Neural cell (in vitro differentiated cells): ENCODE results near the gene KLHL17. TPM values are rescaled to one million over a fixed set of nuclear protein-coding genes. Genes with fewer than 3 reads are reported as not detected.
"Not testable (repeated sequence)": the region's sequence is repeated elsewhere in the genome, so short reads cannot be mapped to it uniquely, and the experiment has no call there.

Experiments
- H2AFZ ChIP-seq: fragments of 200-600, 300-800 bp; sonication (generic), shearing (Covaris generic); 2 replicates; pipeline ENCODE4 v1.6.0; 2014; ENCODE audit warnings: low read depth, mild to moderate bottlenecking, antibody characterized with exemption, low read length, moderate library complexity
- H3F3A ChIP-seq: fragments of 200-600 bp; shearing (Covaris generic); 2 replicates; pipeline ENCODE4 v1.6.1; 2016; ENCODE audit warnings: mild to moderate bottlenecking, moderate library complexity, mixed read lengths, antibody characterized with exemption, low read length; ENCODE audit not compliant: insufficient read depth, poor library complexity, severe bottlenecking
- H3K27ac ChIP-seq: fragments of 200-600, 300-800 bp; sonication (generic), shearing (Covaris generic); 2 replicates; pipeline ENCODE4 v1.5.1; 2014; ENCODE audit warnings: mild to moderate bottlenecking, low read length, moderate library complexity
- H3K27me3 ChIP-seq: fragments of 300-800, 200-600 bp; sonication (generic), shearing (Covaris generic); 2 replicates; pipeline ENCODE4 v1.6.0; 2014; ENCODE audit warnings: mild to moderate bottlenecking, low read depth, low read length, moderate library complexity; ENCODE audit not compliant: insufficient read depth
- H3K36me3 ChIP-seq: fragments of 300-800, 200-600 bp; sonication (generic), shearing (Covaris generic); 2 replicates; pipeline ENCODE4 v1.5.1; 2014; ENCODE audit warnings: mild to moderate bottlenecking, antibody characterized with exemption, low read length, moderate library complexity; ENCODE audit not compliant: insufficient read depth
- H3K4me2 ChIP-seq: fragments of 300-800, 200-600 bp; sonication (generic), shearing (Covaris generic); 2 replicates; pipeline ENCODE4 v1.6.0; 2014; ENCODE audit warnings: mild to moderate bottlenecking, low read length
- H3K4me3 ChIP-seq: fragments of 300-800, 200-600 bp; sonication (generic), shearing (Covaris generic); 2 replicates; pipeline ENCODE4 v1.5.1; 2014; ENCODE audit warnings: mild to moderate bottlenecking, low read length, moderate library complexity
- H3K79me2 ChIP-seq: fragments of 200-600 bp; shearing (Covaris generic); replicated peaks from 2 replicates; pipeline ENCODE4 v1.6.0; 2014; ENCODE audit warnings: mild to moderate bottlenecking, low read length, moderate library complexity; ENCODE audit not compliant: insufficient read depth
- H3K9ac ChIP-seq: fragments of 300-800, 200-600 bp; sonication (generic), shearing (Covaris generic); 2 replicates; pipeline ENCODE4 v1.6.1; 2016; ENCODE audit warnings: mild to moderate bottlenecking, low read length, mixed read lengths
- H3K9me2 ChIP-seq: fragments of 200-600 bp; shearing (Covaris generic); 2 replicates; pipeline ENCODE4 v1.6.1; 2016; ENCODE audit warnings: mild to moderate bottlenecking, low read length, mixed read lengths; ENCODE audit not compliant: insufficient read depth
- H3K9me3 ChIP-seq: fragments of 200-600, 300-800 bp; sonication (generic), shearing (Covaris generic); 2 replicates; pipeline ENCODE4 v1.6.1; 2016; ENCODE audit warnings: mild to moderate bottlenecking, mixed run types, low read length, moderate library complexity, mixed read lengths
- H4K20me1 ChIP-seq: fragments of 200-600 bp; shearing (Covaris generic); 2 replicates; pipeline ENCODE4 v1.6.1; 2016; ENCODE audit warnings: mild to moderate bottlenecking, mixed run types; ENCODE audit not compliant: insufficient read depth
- EP300 ChIP-seq: fragments of 450-650 bp; conservative IDR thresholded peaks from 2 replicates; pipeline ENCODE4 v1.6.1; 2014; ENCODE audit warnings: antibody characterized with exemption, mild to moderate bottlenecking, moderate library complexity; ENCODE audit not compliant: poor library complexity, severe bottlenecking
- EZH2 ChIP-seq: fragments of 200-600, 300-800 bp; shearing (Covaris generic), sonication (generic); IDR thresholded peaks from 2 replicates; pipeline ENCODE4 v1.6.1; 2014; ENCODE audit warnings: antibody characterized with exemption, low read length, borderline replicate concordance, mild to moderate bottlenecking; ENCODE audit not compliant: insufficient read depth, poor library complexity, severe bottlenecking
- MXI1 ChIP-seq: fragments of 450-650 bp; conservative IDR thresholded peaks from 2 replicates; pipeline ENCODE4 v1.6.1; 2014; ENCODE audit warnings: antibody characterized with exemption, mild to moderate bottlenecking; ENCODE audit not compliant: poor library complexity, severe bottlenecking
- POLR2AphosphoS5 ChIP-seq: IDR thresholded peaks from 2 replicates; pipeline ENCODE4 v1.6.1; 2012
- RAD21 ChIP-seq: fragments of 450-650 bp; conservative IDR thresholded peaks from 2 replicates; pipeline ENCODE4 v1.6.1; 2014; ENCODE audit warnings: antibody characterized with exemption, mild to moderate bottlenecking, moderate library complexity
- SMC3 ChIP-seq: fragments of 450-650 bp; conservative IDR thresholded peaks from 2 replicates; pipeline ENCODE4 v1.6.1; 2014; ENCODE audit warnings: antibody characterized with exemption, mild to moderate bottlenecking, moderate library complexity; ENCODE audit not compliant: poor library complexity
- TAF1 ChIP-seq: IDR thresholded peaks from 2 replicates; pipeline ENCODE4 v1.6.1; 2012; ENCODE audit warnings: low read depth
- polyA plus RNA-seq: library from polyadenylated mRNA; depleted of rRNA; stranded (reverse); fragments of >200 nt; gene quantifications from 2 replicates; pipeline ENCODE4 v1.2.3, GENCODE V29; 2014
- TF ChIP-seq, protein P1 (sequence below): IDR thresholded peaks from 2 replicates; pipeline ENCODE4 v1.6.1; 2012; ENCODE audit warnings: borderline replicate concordance
- TF ChIP-seq, protein P2 (sequence below): fragments of 450-650 bp; IDR thresholded peaks from 2 replicates; pipeline ENCODE4 v1.5.1; 2014; ENCODE audit warnings: antibody characterized with exemption, mild to moderate bottlenecking, moderate library complexity; ENCODE audit not compliant: poor library complexity, severe bottlenecking

The KLHL17 gene
- polyA plus RNA-seq, 1 donor from 2014 or later, result 52.3 TPM

DNA sequence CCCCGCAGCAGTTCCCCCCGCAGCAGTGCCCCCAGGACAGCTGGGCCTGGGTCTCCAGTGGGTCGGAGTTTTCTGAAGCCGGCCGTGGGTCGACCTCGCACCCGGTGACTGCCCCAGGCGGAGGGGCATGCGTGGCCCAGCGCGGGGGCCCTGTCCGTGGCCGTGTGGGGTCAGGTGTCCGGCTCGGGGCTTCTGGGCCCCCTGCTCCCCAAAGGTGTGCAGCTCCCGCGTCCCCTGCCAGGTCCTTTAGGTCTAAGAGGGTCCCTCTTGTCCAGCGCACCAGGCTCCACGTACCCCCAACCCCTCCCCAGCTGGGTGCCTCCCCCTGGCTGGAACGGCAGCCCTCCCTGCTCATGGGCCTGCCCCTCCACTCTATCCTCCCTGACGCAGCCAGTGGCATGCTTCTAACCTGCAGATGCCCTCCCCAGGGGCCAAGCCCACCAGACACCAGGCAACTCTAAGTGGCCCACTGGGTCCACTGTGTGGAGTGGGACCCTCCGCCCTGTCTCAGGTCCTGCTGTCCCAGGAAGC lies 45.5 kb downstream of the KLHL17 start:
- Histone ChIP-seq H3K9me2 (no peaks in the 10 kb centered on the region), H3K9ac (no peak overlapping the region), H3K36me3 (no peaks in the 10 kb centered on the region), H2AFZ (no peak overlapping the region), H3K27ac (no peak overlapping the region), H4K20me1 (no peaks in the 10 kb centered on the region), H3K27me3 (no peaks in the 10 kb centered on the region), H3K4me2 (no peak overlapping the region), H3K79me2 (peaks cover 4% of the 10 kb centered on the region), H3K4me3 (no peak overlapping the region), H3F3A (no peaks in the 10 kb centered on the region), H3K9me3 (no peaks in the 10 kb centered on the region)
- TF ChIP-seq EZH2 (no peak), SMC3 (no peak), MXI1 (no peak), TAF1 (no peak), RAD21 (no peak), EP300 (no peak), POLR2AphosphoS5 (no peak)
- TF ChIP-seq, protein P1, sequence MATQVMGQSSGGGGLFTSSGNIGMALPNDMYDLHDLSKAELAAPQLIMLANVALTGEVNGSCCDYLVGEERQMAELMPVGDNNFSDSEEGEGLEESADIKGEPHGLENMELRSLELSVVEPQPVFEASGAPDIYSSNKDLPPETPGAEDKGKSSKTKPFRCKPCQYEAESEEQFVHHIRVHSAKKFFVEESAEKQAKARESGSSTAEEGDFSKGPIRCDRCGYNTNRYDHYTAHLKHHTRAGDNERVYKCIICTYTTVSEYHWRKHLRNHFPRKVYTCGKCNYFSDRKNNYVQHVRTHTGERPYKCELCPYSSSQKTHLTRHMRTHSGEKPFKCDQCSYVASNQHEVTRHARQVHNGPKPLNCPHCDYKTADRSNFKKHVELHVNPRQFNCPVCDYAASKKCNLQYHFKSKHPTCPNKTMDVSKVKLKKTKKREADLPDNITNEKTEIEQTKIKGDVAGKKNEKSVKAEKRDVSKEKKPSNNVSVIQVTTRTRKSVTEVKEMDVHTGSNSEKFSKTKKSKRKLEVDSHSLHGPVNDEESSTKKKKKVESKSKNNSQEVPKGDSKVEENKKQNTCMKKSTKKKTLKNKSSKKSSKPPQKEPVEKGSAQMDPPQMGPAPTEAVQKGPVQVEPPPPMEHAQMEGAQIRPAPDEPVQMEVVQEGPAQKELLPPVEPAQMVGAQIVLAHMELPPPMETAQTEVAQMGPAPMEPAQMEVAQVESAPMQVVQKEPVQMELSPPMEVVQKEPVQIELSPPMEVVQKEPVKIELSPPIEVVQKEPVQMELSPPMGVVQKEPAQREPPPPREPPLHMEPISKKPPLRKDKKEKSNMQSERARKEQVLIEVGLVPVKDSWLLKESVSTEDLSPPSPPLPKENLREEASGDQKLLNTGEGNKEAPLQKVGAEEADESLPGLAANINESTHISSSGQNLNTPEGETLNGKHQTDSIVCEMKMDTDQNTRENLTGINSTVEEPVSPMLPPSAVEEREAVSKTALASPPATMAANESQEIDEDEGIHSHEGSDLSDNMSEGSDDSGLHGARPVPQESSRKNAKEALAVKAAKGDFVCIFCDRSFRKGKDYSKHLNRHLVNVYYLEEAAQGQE, result no peak
- TF ChIP-seq, protein P2, sequence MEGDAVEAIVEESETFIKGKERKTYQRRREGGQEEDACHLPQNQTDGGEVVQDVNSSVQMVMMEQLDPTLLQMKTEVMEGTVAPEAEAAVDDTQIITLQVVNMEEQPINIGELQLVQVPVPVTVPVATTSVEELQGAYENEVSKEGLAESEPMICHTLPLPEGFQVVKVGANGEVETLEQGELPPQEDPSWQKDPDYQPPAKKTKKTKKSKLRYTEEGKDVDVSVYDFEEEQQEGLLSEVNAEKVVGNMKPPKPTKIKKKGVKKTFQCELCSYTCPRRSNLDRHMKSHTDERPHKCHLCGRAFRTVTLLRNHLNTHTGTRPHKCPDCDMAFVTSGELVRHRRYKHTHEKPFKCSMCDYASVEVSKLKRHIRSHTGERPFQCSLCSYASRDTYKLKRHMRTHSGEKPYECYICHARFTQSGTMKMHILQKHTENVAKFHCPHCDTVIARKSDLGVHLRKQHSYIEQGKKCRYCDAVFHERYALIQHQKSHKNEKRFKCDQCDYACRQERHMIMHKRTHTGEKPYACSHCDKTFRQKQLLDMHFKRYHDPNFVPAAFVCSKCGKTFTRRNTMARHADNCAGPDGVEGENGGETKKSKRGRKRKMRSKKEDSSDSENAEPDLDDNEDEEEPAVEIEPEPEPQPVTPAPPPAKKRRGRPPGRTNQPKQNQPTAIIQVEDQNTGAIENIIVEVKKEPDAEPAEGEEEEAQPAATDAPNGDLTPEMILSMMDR, result no peak

DNA sequence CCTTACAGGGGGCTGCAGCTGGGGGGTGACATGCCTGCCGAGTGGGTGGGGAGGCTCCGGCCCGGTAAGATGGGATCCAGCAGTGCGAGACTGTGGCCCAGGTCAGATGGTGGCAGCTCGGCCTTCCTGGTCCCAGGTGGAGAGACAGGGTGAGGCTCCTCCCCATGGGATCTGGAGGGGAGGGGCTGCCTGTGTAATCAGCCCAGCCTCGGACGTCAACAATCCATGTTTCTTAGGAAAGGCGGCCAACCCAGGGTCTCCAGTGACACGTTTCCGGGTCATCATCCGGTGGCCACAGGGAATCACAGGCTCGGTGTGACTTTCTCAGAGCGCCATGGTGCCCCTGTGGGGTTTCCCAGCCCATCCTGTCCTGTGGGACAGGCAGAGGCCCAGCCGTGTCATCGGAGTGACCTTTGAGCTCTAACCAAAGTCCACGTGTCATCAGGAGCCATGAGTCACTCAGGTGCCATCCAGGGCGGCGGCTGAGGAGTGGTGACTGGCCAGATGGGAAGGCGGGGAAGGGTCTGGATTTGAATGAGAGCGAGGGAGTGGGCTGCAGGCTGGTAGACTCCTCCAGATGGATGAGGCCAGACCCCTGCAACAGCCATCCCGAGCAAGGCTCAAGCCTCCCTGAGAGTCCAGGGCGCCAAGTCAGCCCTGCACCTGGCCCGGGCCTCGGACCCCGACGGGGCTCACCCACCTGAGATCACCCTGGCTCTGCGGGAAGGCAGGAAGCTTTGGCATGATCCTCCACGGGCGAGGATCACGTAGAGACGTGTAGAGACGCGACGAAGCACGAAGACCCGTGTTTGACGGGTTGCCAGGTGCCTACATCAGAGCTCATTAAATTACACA lies 46.1 kb downstream of the KLHL17 start:
- TF ChIP-seq RAD21, result no peak
- TF ChIP-seq EZH2, result no peak
- TF ChIP-seq TAF1, result no peak
- no peak for TF ChIP-seq POLR2AphosphoS5
- TF ChIP-seq EP300, result no peak
- TF ChIP-seq SMC3, result no peak
- no peaks in the 10 kb centered on the region for H3F3A ChIP-seq
- H2AFZ ChIP-seq, result no peak overlapping the region
- H3K27me3 ChIP-seq, result no peaks in the 10 kb centered on the region
- H3K4me3 ChIP-seq, result no peak overlapping the region
- no peak overlapping the region for H3K9ac ChIP-seq
- no peaks in the 10 kb centered on the region for H3K36me3 ChIP-seq
- no peak overlapping the region for H3K4me2 ChIP-seq
- no peaks in the 10 kb centered on the region for H4K20me1 ChIP-seq
- H3K9me2 ChIP-seq, result no peaks in the 10 kb centered on the region
- peaks cover 4% of the 10 kb centered on the region for H3K79me2 ChIP-seq
- no peaks in the 10 kb centered on the region for H3K9me3 ChIP-seq
- H3K27ac ChIP-seq, result no peak overlapping the region

DNA sequence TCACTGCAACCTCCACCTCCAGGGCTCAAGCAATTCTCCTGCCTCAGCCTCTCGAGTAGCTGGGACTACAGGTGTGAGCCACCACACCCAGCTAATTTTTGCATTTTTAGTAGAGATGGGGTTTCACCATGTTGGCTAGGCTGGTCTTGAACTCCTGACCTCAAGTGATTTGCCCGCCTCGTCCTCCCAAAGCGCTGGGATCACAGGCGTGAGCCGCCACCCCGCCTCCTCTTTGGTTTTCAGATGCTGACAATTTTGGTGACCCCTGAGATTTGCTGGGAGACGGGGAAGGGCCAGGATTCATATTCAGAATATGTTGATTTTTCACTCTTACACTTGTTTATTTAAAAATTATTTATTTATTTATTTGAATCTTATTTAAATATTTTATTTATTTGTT lies 49.7 kb downstream of the KLHL17 start:
- H3K9me3 ChIP-seq, H3F3A ChIP-seq, H3K27ac ChIP-seq, H3K9me2 ChIP-seq, H3K4me3 ChIP-seq, H3K36me3 ChIP-seq, H4K20me1 ChIP-seq, H2AFZ ChIP-seq, H3K4me2 ChIP-seq, H3K9ac ChIP-seq, H3K27me3 ChIP-seq, H3K79me2 ChIP-seq: not testable (repeated sequence)
